Parathyroid adenoma (tissue), 2 donors: ENCODE results near the gene HS3ST6.
A peak's percentile ranks its signal among the peaks of the same experiment; 100 is the strongest.

Experiments used
- H2AFZ ChIP-seq: fragments of 300-600 bp; sonication (generic); one replicate; pipeline ENCODE4 v1.7.0; 2017; ENCODE audit warnings: antibody characterized with exemption, mild to moderate bottlenecking
- H3K27ac ChIP-seq: fragments of 300-600 bp; sonication (generic); one replicate; pipeline ENCODE4 v1.7.0; 2017
- H3K27me3 ChIP-seq: fragments of 300-600 bp; sonication (generic); one replicate; pipeline ENCODE4 v1.7.0; 2017; ENCODE audit warnings: low read length; ENCODE audit not compliant: control insufficient read depth, insufficient read depth
- H3K36me3 ChIP-seq: fragments of 300-600 bp; sonication (generic); one replicate; pipeline ENCODE4 v1.7.0; 2017; ENCODE audit warnings: low read length; ENCODE audit not compliant: control insufficient read depth, insufficient read depth
- H3K4me1 ChIP-seq: fragments of 300-600 bp; sonication (generic); one replicate; pipeline ENCODE4 v1.7.0; 2017; ENCODE audit warnings: control low read depth
- H3K4me2 ChIP-seq: fragments of 300-600 bp; sonication (generic); one replicate; pipeline ENCODE4 v1.7.0; 2017; ENCODE audit warnings: low read length
- H3K4me3 ChIP-seq: fragments of 300-600 bp; sonication (generic); one replicate; pipeline ENCODE4 v1.7.0; 2017; ENCODE audit warnings: low read depth, low read length
- H3K79me2 ChIP-seq: fragments of 300-600 bp; sonication (generic); one replicate; pipeline ENCODE4 v1.7.0; 2017; ENCODE audit warnings: control low read depth
- H3K9ac ChIP-seq: fragments of 300-600 bp; sonication (generic); one replicate; pipeline ENCODE4 v1.7.0; 2017; ENCODE audit warnings: mild to moderate bottlenecking
- H3K9me3 ChIP-seq: fragments of 300-600 bp; sonication (generic); one replicate; pipeline ENCODE4 v1.7.0; 2017; ENCODE audit warnings: low read length; ENCODE audit not compliant: control insufficient read depth
- CTCF ChIP-seq: fragments of 300-600 bp; sonication (generic); IDR thresholded peaks from one replicate; pipeline ENCODE4 v1.7.0; 2017; ENCODE audit warnings: antibody characterized with exemption, mild to moderate bottlenecking
- donor health status: primary hyperparathyroidism.

Gene HS3ST6

GRCh38 chr16:1918351-1919326 lies at the start of gene HS3ST6:
Gene HS3ST6 (minus strand): TSS chr16:1918415. CDS start chr16:1918323, 92 bp downstream.
- Histone ChIP-seq H3K9me3 (no peaks in the 10 kb centered on the region), H2AFZ (no peak within 1 kb of the TSS), H3K9ac (no peak within 1 kb of the TSS), H3K4me3 (no peak within 1 kb of the TSS), H3K36me3 (no peaks in the 10 kb centered on the region), H3K79me2 (no peaks in the 10 kb centered on the region), H3K27ac (no peak within 1 kb of the TSS), H3K4me2 (no peak within 1 kb of the TSS), H3K27me3 (peaks cover 14% of the 10 kb centered on the region), H3K4me1 (no peaks in the 10 kb centered on the region)
- no peak for TF ChIP-seq CTCF

GRCh38 chr16:1966460-1966859 lies 48.2 kb upstream of the HS3ST6 start, which contains the start of gene RNF151:
Gene RNF151 (plus strand): TSS chr16:1966856. CDS start chr16:1966882, 26 bp downstream.
- Histone ChIP-seq H3K79me2 (no peaks in the 10 kb centered on the region), H3K36me3 (no peaks in the 10 kb centered on the region), H3K4me3 (peak within 1 kb of the TSS; percentile 94), H3K9me3 (no peaks in the 10 kb centered on the region), H2AFZ (no peak within 1 kb of the TSS), H3K27ac (no peak within 1 kb of the TSS), H3K9ac (no peak within 1 kb of the TSS), H3K27me3 (no peaks in the 10 kb centered on the region), H3K4me2 (peak within 1 kb of the TSS; percentile 73), H3K4me1 (peaks cover 2% of the 10 kb centered on the region)
- TF ChIP-seq CTCF, result no peak

GRCh38 chr16:1965396-1966001 lies 47.3 kb upstream of the HS3ST6 start:
- Histone ChIP-seq H3K79me2 (no peaks in the 10 kb centered on the region), H3K4me3 (peak overlapping the region; percentile 94), H3K27me3 (no peaks in the 10 kb centered on the region), H3K4me2 (peak overlapping the region; percentile 73), H3K9me3 (no peaks in the 10 kb centered on the region), H3K27ac (peak overlapping the region; percentile 84), H2AFZ (peak overlapping the region; percentile 84), H3K36me3 (no peaks in the 10 kb centered on the region), H3K4me1 (peaks cover 4% of the 10 kb centered on the region), H3K9ac (peak overlapping the region; percentile 39)
- no peak for TF ChIP-seq CTCF

- Histone ChIP-seq H3K27me3 (no peaks in the 10 kb centered on the region), H3K9me3 (no peaks in the 10 kb centered on the region), H3K4me1 (peaks cover 6% of the 10 kb centered on the region), H3K4me3 (peak within 1 kb of the TSS; percentile 94), H3K79me2 (no peaks in the 10 kb centered on the region), H3K4me2 (peak within 1 kb of the TSS; percentile 73), H3K36me3 (no peaks in the 10 kb centered on the region), H3K9ac (peak within 1 kb of the TSS; percentile 39), H3K27ac (peak within 1 kb of the TSS; percentile 84), H2AFZ (peak within 1 kb of the TSS; percentile 84)
- no peak for TF ChIP-seq CTCF
Measured at GRCh38 chr16:1964506-1965395, 46.5 kb upstream of the HS3ST6 start, which contains the start of gene RPS2. Gene RPS2 (minus strand): TSS chr16:1964826. CDS start chr16:1964625, 201 bp downstream.
